ENCODE data around the gene NUDCD3. TPM values are rescaled to one million over a fixed set of nuclear protein-coding genes. Genes with fewer than 3 reads are reported as not detected.

The NUDCD3 gene
- total and polyA plus RNA-seq, 2 experiments from 2014 or later = 54.7 to 60.8 TPM

DNA sequence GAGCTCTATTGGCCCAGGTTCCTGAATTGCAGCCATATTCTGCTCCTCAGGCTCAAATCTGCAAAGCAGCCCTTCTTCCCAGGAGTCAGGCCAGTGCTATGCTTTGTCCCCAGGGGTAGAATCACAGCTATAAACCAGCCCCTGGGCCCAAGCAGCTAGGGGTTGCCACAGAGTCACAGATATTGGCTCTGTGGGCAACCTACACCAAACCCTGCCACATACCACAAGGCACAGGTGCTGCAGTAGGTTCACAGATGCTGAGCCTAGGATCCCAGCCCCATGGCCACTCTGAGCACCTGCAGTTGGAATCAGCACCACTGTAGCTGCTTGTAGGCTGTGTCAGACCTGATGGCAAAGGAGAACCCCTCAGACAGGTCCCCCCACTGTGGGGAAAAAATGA lies 122.0 kb downstream of the NUDCD3 start:
- TF ChIP-seq, protein P1, sequence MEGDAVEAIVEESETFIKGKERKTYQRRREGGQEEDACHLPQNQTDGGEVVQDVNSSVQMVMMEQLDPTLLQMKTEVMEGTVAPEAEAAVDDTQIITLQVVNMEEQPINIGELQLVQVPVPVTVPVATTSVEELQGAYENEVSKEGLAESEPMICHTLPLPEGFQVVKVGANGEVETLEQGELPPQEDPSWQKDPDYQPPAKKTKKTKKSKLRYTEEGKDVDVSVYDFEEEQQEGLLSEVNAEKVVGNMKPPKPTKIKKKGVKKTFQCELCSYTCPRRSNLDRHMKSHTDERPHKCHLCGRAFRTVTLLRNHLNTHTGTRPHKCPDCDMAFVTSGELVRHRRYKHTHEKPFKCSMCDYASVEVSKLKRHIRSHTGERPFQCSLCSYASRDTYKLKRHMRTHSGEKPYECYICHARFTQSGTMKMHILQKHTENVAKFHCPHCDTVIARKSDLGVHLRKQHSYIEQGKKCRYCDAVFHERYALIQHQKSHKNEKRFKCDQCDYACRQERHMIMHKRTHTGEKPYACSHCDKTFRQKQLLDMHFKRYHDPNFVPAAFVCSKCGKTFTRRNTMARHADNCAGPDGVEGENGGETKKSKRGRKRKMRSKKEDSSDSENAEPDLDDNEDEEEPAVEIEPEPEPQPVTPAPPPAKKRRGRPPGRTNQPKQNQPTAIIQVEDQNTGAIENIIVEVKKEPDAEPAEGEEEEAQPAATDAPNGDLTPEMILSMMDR (IDR thresholded peaks at IDR 0.05; ENCODE audit: poor library complexity) = no peak
- TF ChIP-seq EZH2phosphoT487 (IDR thresholded peaks at IDR 0.05; ENCODE audit: low read depth, severe bottlenecking, unreplicated experiment) = no peak
- no peak for TF ChIP-seq EZH2 (IDR thresholded peaks at IDR 0.05; ENCODE audit: borderline replicate concordance)
- Histone ChIP-seq H4K20me1 (ENCODE audit: insufficient read depth, poor library complexity, severe bottlenecking) (no peaks in the 10 kb centered on the region), H3K9me2 (replicated peaks; ENCODE audit: insufficient read depth) (no peaks in the 10 kb centered on the region), H3K4me1 (ENCODE audit: insufficient read depth) (no peaks in the 10 kb centered on the region), H3K27me3 (peaks cover 2% of the 10 kb centered on the region), H2AFZ (no peak overlapping the region), H3K4me2 (no peak overlapping the region), H3K36me3 (replicated peaks; ENCODE audit: insufficient read depth, low read depth) (no peaks in the 10 kb centered on the region), H3K4me3 (no peak overlapping the region), H3K9me3 (ENCODE audit: low read depth) (no peaks in the 10 kb centered on the region), H3K79me2 (no peaks in the 10 kb centered on the region), H3K27ac (no peak overlapping the region)
- no peak for DNase-seq (ENCODE audit: low spot score)

DNA sequence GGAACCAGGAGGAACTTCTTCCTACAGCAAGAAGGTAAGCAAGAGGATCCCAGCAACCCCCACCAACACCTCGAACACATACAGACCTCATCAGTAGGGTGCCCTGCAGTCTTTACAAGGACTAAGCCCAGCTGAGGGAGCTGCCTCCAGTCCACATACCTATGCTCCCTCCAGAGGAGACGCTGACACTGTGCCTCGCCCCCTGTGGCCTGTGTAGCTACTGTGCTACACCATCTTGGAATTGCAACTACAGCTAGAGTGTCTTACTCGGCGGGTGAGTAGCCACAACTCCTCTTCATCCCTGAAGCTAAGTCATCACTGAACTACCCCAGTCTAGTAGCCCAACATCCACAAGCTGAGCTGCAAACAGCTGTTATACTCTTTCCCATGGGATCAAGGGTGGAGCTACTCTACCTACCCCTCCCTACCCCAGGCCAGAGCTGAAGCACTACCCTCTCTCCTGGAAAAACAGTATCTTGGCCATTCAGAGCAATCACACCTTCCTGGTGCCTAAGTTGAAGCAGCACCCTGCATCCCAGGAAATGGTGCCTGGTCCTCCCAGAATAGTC lies 122.9 kb downstream of the NUDCD3 start:
- H3K9me2 ChIP-seq (replicated peaks; ENCODE audit: insufficient read depth) = no peaks in the 10 kb centered on the region
- no peak overlapping the region for H3K27ac ChIP-seq
- H3K27me3 ChIP-seq = peaks cover 2% of the 10 kb centered on the region
- H4K20me1 ChIP-seq (ENCODE audit: insufficient read depth, poor library complexity, severe bottlenecking) = no peaks in the 10 kb centered on the region
- H2AFZ ChIP-seq = no peak overlapping the region
- H3K4me2 ChIP-seq = no peak overlapping the region
- DNase-seq (ENCODE audit: low spot score) = no peak
- H3K36me3 ChIP-seq (replicated peaks; ENCODE audit: insufficient read depth, low read depth) = no peaks in the 10 kb centered on the region
- no peak overlapping the region for H3K4me3 ChIP-seq
- whole genome bisulfite sequencing (ENCODE audit: low lambda C conversion rate, missing lambda C conversion rate) = 73% methylated on average over 5 of the region's 5 CpGs
- H3K9me3 ChIP-seq (ENCODE audit: low read depth) = no peaks in the 10 kb centered on the region
- TF ChIP-seq, protein P1 (IDR thresholded peaks at IDR 0.05; ENCODE audit: poor library complexity) = no peak
- no peak for TF ChIP-seq EZH2phosphoT487 (IDR thresholded peaks at IDR 0.05; ENCODE audit: low read depth, severe bottlenecking, unreplicated experiment)
- no peak for TF ChIP-seq EZH2 (IDR thresholded peaks at IDR 0.05; ENCODE audit: borderline replicate concordance)
- H3K4me1 ChIP-seq (ENCODE audit: insufficient read depth) = no peaks in the 10 kb centered on the region
- no peaks in the 10 kb centered on the region for H3K79me2 ChIP-seq

DNA sequence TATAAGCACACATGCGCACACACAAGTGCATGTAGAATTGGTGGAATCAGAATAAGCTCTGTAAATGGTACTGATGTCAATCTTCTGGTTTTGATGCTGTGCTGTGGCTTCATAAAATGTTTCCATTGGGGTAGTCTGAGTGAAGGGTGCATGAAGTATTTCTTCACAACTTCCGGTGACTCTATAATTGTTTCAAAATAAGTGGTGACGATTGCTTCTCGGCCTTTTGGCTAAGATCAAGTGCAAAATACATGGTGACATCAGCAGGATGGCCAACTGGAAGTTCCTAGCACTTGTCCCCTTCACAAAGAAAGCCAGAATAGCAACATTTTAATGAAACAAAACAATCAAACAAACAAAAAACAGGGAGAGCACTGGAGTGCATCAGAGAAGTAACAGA lies 123.5 kb downstream of the NUDCD3 start:
- H3K4me2 ChIP-seq = no peak overlapping the region
- 93% methylated on average over 4 of the region's 4 CpGs for WGBS (ENCODE audit: low lambda C conversion rate, missing lambda C conversion rate)

More for the DNA sequence above, 123.5 kb downstream of the NUDCD3 start:
- H3K27ac ChIP-seq = no peak overlapping the region
- H2AFZ ChIP-seq = no peak overlapping the region
- no peaks in the 10 kb centered on the region for H3K9me2 ChIP-seq (replicated peaks; ENCODE audit: insufficient read depth)
- H3K27me3 ChIP-seq = peaks cover 2% of the 10 kb centered on the region
- TF ChIP-seq, protein P1 (IDR thresholded peaks at IDR 0.05; ENCODE audit: poor library complexity) = no peak
- no peak for TF ChIP-seq EZH2phosphoT487 (IDR thresholded peaks at IDR 0.05; ENCODE audit: low read depth, severe bottlenecking, unreplicated experiment)
- TF ChIP-seq EZH2 (IDR thresholded peaks at IDR 0.05; ENCODE audit: borderline replicate concordance) = no peak
- H3K9me3 ChIP-seq (ENCODE audit: low read depth) = no peaks in the 10 kb centered on the region
- no peaks in the 10 kb centered on the region for H3K79me2 ChIP-seq
- no peaks in the 10 kb centered on the region for H3K36me3 ChIP-seq (replicated peaks; ENCODE audit: insufficient read depth, low read depth)
- DNase-seq (ENCODE audit: low spot score) = no peak
- H3K4me1 ChIP-seq (ENCODE audit: insufficient read depth) = no peaks in the 10 kb centered on the region
- no peak overlapping the region for H3K4me3 ChIP-seq
- H4K20me1 ChIP-seq (ENCODE audit: insufficient read depth, poor library complexity, severe bottlenecking) = no peaks in the 10 kb centered on the region
